HG02970 (cell line): ENCODE results near the gene TMCC3.
"Not testable (repeated sequence)": the region's sequence is repeated elsewhere in the genome, so short reads cannot be mapped to it uniquely, and the experiment has no call there.

Source experiments
- ATAC-seq: cut with Tn5 transposase; IDR thresholded peaks from one replicate; pipeline ENCODE4 v1.9.1; 2021; ENCODE audit warnings: mild to moderate bottlenecking, moderate library complexity, moderate number of reproducible peaks; ENCODE audit not compliant: unreplicated experiment, low FRiP score

The TMCC3 gene

GRCh38 chr12:94650143-94651056 lies at the start of gene TMCC3:
Gene TMCC3 (minus strand): TSS chr12:94650557. CDS start chr12:94650430, 127 bp downstream.
- ATAC-seq = peak; percentile 43

DNA sequence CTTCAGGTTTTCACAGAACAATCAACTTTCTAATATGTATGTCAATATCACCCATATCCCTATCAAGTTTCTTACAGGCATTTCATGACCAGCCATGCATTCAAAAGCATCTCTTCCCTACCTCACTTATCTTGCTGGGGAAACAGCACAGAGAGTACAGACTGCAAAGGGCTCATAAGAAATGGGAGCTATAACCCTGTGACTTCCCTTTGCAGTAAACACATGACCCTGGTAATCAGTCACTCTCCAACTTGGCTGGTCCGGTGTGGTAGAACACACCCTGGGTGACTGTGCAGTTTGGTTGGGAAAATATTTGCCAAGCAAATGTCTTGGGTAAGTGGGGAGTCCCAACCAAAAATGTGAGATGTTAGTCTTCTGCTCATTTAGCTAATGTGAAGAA lies 49.4 kb upstream of the TMCC3 start:
- ATAC-seq = no peak

GRCh38 chr12:94698578-94698977 lies 48.2 kb upstream of the TMCC3 start:
- no peak for ATAC-seq

- ATAC-seq = no peak
These were observed 47.3 kb upstream of the TMCC3 start for GRCh38 chr12:94697631-94698030.

- ATAC-seq = no peak
These were observed 44.4 kb upstream of the TMCC3 start for GRCh38 chr12:94694732-94695131.

GRCh38 chr12:94692826-94693225 lies 42.5 kb upstream of the TMCC3 start:
- ATAC-seq = not testable (repeated sequence)

DNA sequence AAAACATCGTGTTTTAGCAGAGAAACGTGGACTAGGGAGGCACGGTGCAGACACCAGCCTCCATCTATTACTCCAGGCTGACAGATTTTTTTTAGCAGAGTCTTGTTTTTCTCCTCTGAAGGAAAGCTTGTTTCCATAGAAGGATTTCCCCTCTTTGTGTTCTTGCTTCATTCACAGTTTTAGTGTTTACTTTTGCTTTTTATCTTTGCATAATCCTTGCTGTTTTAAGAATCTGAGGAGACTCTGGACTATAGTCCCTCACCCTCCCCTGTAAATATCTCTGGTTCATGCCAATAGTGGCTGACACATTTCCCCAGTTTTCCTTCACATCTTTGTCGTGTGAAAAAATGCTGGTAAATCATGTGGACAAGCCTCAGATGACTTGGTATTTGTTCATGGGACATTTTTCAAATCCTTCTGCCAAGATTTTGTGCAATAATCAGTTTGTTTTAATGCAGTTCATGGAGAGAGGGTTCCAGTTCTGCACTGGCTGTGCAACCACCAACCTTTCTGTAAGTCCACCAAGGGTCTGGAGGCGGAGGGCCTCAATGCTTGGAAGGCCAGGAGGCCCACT lies 39.9 kb upstream of the TMCC3 start:
- ATAC-seq = no peak

GRCh38 chr12:94689646-94690036 lies 39.3 kb upstream of the TMCC3 start:
- ATAC-seq = no peak

- ATAC-seq = no peak
These were observed 38.8 kb upstream of the TMCC3 start for GRCh38 chr12:94689002-94689645.

- ATAC-seq = no peak
These were observed 37.5 kb upstream of the TMCC3 start for GRCh38 chr12:94687891-94688290.

- ATAC-seq = no peak
These were observed 36.7 kb upstream of the TMCC3 start for GRCh38 chr12:94686834-94687628.

GRCh38 chr12:94684416-94685142 lies 34.2 kb upstream of the TMCC3 start:
- ATAC-seq = no peak

DNA sequence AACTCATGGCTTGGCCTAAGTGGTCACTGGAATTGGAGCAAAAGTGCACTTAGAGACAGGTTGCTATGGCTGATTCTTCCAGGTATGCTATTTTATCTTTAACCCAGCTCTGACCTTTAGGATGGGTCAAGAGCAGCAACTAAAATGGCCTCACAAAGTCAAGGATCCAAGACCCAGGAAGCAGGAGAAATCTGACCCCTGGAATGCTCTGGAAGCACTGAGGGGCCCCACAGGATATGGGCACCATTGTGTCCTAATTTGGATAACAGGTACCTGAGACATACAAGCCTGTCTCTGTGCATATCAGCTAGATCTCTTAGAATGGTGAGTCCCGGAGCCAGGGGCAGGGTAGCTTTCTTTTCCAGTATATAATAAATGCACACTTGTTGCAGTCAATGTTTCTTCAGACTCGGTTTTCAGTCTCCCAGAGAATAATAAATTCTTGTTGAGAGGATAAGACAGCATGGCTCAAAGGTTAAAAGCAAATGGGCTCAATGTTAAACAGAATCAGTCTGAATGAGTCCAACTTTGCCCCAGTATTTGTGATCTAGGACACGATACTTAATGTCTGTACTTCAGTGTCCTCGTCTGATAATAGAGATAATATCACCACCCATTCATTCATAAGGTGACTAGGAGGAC lies 29.3 kb upstream of the TMCC3 start:
- ATAC-seq = no peak

DNA sequence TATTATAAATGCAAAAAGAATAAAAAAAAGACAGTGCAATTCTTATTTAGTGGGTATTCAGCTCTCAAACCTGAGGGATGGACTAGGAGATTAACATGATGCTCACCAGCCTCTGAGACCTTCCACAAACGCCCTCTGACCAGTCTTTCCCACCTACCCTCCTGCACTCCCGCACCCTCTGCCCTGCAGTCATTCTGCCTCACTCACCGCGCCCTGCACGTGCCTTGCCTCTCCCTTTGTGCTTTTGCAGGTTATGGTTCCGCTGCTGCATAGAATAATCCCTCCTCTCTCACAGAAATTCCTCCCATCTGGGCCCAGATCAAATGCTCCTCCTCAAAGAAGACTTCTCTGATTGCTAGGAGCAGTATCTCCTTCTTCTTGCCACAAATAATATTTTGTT lies 28.5 kb upstream of the TMCC3 start:
- no peak for ATAC-seq

- no peak for ATAC-seq
These were observed 28.0 kb upstream of the TMCC3 start for GRCh38 chr12:94678379-94678778.

DNA sequence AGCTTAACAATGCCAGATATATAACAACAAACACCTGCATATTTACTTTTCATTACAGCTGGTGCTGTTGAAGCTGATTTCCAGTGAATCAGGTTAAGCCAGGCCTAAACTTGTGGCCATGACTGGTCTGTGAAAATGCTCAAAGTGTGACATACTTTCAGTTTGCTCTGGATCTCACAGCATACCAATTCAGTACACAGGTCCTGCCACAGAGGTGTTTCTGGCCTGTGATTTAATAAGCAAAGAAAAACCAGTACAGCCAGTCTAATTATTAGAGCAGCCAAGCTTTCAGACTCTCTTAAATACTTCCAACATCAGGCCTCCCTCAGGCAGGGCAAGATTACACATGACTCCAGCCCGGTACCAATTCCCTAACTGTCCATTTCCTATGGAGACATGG lies 27.4 kb upstream of the TMCC3 start:
- no peak for ATAC-seq

- no peak for ATAC-seq
These were observed 26.6 kb upstream of the TMCC3 start for GRCh38 chr12:94676922-94677321.

GRCh38 chr12:94676031-94676641 lies 25.8 kb upstream of the TMCC3 start:
- ATAC-seq = no peak

- no peak for ATAC-seq
These were observed 24.5 kb upstream of the TMCC3 start for GRCh38 chr12:94674835-94675234.
